HuH-7.5 (cell line): ENCODE measurements around the gene EIF2S2.

Experiments used
- DNase-seq: peaks from one replicate; pipeline ENCODE4 v3.0.0; 2011; ENCODE audit warnings: low spot score

The EIF2S2 gene

DNA sequence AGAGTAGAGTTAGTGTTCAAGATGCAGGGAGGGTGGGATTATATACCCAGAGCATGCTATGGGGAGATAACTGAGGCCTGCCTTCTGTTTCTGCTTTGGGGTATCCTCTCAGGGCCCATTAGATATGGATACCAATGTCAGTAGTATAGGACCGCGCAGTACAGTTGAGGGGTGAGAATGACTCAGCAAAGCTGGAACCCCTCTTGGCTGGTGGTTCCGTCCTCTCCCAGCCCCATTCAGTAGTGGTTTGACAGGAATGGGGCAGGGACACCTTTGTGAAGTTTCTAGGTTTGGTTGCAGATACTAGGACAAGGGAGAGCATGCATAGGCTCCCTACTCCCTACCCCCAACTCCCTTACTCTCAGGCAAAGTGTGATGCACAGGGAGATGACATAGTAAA lies 47.8 kb downstream of the EIF2S2 start:
- no peak for DNase-seq

DNA sequence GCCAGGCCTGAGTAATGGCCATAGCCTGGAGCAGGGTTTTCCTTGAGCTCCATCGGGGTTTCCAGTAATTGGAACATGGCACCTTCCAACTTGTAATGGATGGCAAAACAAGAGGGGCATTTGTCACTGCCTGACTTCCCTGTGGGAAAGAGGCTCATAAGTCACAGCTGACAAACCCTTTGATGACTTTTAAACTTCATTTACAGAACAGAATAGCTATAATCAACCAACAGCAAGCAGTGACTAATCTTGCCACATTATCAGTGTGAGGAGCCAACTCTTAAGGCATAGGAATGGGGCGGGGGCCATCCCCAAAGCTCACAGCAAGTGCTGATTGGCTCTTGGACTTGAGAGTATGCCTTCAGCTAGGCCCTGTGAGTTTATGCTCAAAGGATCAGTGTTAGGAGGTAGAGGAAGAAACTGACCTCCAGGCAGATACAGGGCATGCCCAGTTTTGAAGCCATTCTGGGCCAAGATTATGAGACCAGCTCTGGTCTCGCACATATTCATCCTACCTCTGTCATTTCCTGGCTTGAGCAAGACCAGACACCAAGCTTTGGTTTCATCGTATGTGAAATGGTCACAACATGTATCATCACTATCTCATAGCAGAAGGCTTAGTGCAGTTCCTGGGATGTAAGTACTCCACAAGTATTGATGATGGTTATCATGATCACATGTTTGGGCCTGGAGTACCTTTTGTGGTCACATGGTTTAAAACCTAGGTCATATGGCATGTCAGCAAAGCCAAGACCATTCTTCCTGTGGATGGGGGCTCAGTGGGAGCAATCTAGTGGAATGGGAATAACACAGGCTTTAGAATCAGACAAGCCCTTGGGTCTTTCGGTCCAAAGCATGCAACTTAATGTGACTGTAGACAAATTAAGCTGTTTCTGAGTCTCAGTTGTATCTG lies 49.2 kb downstream of the EIF2S2 start:
- DNase-seq = no peak

DNA sequence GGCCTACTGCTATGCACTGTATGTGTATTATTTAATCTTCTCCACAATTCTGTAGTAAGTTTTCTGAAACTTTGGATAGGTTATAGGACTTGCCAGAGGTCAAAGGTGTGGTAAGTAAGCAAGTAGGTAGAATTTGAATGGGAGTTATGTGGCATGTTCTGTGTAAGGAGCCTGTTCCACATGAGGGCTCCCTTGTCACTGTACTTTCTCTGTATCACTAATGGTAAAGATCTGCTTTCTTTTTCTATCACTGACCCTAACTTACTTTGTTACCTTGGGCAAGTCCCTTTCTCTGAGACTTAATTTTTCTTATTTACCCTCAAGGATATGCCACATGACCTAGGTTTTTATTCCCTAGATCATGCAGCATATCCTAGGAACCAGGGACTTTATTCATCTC lies 50.3 kb downstream of the EIF2S2 start:
- no peak for DNase-seq

DNA sequence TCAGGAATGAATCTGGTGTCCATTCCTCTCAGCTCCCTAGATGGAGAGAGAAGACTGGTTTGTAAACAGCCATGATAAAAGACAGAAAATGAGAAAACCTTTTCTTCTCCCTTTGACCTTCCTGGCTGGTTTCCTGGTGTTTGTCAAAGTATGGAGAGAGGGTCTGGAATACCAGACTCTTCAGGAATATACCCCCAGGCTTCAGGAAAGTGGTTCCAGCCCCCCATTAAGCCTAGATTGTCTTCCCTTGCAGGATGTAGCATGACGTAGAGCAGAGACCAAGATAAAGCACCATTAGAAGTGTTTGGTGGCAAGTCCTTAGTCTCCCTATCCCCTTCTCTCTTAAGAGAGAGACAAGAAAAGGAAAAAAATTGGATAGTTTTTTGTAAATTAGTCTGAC lies 51.1 kb downstream of the EIF2S2 start:
- DNase-seq = no peak

DNA sequence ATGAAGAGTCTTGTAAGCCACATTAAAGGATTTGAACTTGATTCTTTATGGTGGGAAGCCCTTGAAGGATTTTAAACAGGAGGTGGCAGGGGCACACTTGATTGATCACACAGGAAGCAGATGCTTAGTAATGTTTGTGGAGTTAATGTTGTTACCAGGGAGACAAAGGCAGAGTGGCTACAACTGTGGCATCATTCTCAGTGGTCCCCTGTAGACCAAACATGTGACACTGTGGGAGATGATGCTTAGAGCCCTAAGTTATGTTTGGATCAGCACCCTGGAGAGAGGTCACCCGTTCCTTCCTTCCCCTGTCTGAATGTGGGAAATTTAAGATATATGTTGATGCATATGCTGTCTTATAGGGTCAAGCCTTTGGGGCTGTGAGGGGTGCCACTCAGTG lies 53.2 kb downstream of the EIF2S2 start:
- DNase-seq = no peak

DNA sequence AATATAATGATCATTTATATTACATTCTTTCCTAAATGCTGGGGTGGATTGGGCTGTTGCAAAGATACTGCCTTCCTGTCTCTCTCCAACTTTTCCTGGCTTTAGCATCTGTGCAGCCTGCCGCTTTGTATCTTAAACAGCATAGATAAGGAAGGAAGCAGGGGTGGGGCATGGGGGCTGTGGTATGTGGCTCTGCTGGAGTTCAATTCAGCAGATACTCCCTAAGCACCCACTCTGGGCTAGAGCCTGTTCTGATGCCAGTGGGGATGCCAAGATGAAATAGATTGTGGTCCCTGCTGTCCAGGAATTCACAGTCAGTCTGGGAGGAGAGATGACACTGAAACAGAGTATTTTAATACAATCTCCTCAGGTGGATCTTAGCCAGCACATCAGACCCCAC lies 56.8 kb downstream of the EIF2S2 start:
- DNase-seq = no peak

DNA sequence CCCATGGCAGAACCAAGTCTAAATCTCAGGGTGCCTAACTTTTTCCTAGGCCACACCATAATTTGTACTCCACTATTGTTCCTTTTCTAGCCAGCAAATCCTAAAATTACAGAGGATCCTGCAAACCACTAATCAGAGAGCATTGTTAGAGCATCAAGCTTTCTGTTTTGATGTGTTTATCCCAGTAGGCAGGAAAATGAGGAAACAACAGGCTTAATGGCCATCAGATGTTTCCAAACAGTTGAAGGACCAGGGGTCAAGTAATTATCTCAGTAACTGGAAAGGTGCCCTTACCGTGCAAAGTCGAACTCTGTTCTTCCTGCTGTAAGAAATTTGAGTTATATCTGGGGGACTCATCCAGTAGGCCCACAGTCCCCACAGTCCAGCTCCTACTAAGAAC lies 59.6 kb downstream of the EIF2S2 start:
- DNase-seq = no peak

DNA sequence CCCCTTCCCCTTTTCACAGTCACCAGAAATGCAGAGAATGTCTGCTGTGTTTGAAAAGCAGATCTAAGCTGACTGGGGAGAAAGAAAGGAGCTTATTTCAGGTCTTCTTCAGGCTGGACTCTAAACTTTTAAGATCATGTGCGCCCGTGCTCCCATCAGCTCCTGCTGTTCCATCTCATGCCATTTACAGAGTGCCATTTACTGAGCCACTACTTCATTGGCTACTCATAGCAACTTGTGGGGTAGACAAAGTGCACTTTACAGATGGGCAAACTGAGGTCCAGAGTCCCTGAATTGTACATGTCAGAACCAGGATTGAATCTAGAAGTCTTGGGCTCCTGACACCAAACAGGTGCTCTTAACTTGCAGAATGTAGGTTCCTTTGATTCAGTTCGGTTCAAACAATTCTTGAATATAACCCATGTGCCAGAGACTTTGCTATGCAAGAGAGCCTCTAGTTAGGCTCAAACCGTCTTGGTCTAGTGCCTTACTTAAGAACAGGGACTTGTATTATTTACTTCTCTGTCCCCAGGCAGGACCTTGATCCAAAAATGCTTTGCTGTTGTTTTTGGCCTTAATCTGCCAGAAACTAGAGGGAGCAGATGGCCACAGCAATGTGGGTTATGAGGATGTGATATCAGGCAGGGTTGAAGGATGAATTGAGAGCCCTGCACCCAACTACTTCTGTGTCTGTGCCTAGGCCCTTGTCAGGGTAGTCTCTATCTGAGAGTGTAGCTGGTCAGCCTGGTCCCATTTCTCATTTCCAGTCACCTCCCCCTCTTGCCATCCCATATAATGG lies 61.9 kb downstream of the EIF2S2 start:
- DNase-seq = no peak

DNA sequence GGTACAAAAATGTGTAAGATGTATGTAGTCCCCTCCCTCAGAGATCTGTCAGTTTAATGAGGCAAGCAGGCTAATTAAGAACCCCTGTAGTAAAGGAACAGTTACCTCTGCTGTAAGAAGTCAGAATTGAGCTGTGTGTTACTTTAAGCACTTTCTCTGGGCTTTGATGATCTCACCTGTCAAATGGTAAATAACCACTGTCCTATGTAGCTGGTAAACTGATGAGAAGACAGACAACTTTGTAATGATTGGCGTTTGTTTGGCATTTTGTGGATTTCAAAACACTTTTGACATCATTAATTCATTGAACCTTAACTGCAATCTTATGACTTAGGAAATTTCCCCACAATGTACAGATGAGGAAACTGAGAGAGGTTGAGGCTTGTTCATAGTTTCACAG lies 62.7 kb downstream of the EIF2S2 start:
- no peak for DNase-seq

DNA sequence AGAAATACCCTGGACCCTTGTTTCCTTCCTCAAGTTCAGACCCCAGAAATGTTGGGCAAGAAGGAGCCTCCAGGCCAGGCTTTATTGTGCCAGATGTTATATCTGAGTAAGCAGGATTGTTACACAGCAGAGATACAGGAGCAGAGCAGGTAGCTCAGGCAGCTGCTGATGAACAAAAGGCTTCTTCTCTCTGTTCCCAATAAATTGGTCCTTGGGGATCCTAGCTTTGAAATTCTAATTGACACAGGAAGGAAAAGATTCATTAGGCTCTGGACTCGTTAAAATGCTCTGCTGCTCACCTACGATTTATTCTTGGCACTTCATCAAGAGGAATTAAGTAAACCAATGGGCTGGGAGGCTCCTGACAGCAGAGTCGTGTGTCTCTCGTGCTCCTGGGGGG lies 64.1 kb downstream of the EIF2S2 start:
- no peak for DNase-seq

DNA sequence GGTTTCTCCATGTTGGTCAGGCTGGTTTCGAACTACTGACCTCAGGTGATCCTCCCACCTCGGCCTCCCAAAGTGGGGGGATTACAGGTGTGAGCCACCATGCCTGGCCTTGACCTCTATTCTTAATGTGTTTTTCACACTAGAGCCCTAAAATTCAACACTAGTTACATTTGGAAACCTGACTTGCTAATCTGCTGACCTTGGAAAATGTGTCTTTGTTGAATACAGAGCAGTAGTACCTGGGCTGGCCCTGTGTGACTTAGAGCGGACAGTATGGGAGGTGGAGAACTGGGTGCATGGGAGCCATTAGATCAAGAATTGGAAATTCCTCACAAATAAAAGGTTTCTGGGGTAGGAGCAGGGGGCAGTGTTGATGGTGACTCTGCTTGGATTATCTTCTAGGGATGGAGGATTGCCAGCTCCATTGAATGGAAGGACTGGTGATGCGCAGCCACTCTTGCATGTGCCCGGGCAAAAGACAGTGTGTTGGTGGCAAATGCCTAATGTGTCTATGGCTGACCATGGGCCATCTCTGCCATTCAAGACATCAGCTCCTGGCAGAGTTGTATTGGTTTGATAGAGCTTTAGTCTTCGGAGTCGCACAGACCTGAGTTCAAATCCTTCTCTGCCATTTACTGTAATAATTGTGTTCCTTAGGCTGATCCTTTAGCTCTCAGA lies 64.9 kb downstream of the EIF2S2 start:
- DNase-seq = no peak

DNA sequence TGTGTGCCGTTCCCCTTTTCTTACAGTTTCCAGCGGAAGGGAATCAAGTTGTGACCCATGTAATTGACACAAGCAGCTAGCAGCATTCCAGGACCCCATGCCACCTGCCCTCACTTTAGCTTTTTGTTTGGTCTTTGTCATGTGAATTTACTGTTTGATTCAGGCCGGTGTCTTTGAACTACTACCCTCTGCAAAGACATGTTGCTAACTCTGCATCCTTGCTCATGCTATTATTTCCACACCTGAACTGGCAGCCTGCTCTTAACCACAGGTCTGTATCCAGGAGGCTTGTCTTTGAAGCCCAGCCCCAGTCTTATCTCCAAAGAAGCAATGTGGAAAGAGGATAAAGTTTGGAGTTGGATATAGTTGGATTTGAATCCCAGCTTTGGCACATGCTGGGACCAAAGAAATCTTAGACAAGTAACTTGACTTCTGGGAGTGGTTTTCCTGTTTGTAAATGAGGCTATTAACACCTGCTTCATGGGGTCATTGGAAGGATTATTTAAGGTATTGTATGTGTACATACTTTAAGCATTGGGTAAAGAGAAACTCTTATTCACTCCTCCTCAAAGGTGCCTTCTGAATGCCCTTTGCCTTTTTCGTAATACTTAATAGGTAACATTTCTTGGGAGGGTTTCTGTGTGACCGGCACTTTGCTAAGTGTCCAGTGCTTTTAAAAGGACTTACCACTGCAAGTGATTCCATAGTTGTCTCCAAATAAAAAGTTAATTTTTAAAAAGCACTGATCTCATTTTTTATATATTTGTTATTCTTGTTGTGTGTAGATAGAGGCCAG lies 65.9 kb downstream of the EIF2S2 start:
- DNase-seq = no peak

DNA sequence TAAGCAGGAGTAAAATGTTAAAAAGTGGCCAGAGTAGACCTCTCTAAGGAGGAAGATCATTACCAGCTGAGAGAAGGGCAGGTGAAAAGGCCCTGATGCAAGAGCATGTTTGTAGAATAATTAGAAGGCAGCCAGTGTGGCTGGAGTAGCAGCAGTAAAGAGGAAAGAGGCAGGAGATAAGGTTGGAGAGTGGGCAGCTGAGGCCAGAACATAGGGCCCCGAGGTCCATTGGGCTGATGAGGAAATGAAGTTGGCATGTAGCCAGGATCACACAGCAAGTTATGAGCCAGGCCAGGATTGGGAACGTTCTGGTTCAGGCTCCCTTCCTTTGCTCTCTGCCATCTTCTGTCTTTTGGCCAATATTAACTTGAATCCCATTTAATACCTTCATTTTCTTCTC lies 66.7 kb downstream of the EIF2S2 start:
- no peak for DNase-seq

DNA sequence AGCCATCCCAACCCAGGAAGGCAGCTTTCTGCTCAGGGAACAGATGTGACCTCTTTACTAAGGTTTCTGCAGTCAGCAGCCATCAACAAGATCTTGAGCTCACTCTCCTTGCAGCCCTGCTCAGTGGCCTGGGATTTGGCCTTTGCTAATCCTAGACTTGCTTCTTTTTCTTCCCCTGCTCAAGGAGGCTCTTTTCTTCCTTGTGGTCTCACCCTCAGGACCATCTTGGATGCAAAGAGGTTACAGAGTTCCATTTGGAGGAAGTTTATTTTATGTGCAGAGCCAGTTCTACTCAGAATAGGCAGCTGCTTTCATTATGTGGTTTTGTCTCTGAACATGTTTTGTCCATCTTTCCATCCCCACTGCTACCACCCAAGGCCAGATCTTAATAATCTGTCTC lies 69.0 kb downstream of the EIF2S2 start:
- no peak for DNase-seq

DNA sequence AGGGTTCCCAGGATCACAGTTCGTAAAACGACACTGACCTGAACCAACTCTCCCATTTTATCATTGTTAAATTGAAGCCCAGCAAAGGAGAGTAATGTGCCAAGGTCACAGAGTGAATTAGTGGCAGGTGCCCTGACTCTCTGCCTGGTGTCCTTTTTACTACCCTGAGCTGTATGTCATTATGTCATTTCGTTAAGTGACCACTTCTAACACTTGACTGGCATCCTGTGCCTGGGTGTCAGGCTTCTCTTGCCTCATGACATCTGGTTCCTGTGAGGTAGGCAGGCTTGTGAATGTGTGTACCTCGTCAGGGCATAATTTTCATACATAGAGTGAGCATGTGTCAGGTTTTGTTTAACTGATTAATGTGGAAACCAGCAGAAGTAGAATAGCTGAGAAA lies 69.8 kb downstream of the EIF2S2 start:
- no peak for DNase-seq

DNA sequence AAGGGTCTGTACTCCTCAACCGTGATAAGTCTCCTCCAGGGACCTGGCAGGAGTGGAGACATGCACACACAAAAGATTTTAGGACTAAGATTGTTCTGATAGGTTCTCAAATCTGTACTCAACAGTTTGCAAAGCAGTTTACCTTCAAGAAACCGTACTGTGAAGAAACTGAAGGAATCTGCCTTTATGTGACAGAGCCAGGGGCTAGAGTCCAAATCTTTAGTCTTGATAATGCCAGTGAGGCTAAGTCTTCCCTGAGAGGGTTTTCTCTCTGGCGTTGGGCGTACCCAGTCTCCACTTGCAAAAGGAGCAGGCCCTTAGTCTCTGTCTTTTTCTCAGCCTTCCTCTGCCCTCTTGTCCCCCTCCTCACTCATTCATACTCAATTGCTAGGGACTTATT lies 70.8 kb downstream of the EIF2S2 start:
- no peak for DNase-seq

DNA sequence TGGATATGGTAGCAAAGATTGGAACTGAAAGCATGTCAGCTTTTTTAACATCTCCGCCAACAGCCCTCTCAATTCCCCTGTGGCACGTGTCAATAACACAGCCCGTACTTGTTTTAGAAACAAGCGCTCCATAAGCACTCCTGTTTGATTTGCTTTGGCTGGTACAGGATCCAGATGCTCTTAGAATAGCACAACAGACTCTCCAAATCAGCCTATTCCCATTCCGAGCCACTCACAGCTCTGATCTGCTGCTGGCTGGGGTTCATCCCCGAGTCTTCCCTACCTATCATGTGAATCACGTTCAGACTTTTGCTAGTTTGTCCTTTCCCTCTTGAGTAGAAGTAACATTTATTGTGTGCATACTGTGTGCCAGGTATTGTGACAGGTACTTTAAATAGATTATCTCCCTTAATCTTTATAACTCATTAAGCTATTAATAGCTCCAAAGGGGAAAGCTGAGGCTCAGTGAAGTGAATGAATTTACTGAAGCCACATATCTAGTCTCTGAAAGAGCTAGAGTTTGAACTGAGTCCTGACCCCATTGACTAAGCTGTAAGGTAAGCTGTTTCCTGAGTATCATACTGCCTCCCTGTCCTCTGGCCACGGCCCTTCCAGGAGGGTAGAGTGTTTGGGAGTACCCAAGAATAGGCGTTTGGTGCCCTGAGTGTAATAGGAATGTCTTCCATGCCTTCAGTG lies 71.6 kb downstream of the EIF2S2 start:
- DNase-seq = no peak
